ENCODE measurements around the gene SGSM1.

Gene SGSM1

DNA sequence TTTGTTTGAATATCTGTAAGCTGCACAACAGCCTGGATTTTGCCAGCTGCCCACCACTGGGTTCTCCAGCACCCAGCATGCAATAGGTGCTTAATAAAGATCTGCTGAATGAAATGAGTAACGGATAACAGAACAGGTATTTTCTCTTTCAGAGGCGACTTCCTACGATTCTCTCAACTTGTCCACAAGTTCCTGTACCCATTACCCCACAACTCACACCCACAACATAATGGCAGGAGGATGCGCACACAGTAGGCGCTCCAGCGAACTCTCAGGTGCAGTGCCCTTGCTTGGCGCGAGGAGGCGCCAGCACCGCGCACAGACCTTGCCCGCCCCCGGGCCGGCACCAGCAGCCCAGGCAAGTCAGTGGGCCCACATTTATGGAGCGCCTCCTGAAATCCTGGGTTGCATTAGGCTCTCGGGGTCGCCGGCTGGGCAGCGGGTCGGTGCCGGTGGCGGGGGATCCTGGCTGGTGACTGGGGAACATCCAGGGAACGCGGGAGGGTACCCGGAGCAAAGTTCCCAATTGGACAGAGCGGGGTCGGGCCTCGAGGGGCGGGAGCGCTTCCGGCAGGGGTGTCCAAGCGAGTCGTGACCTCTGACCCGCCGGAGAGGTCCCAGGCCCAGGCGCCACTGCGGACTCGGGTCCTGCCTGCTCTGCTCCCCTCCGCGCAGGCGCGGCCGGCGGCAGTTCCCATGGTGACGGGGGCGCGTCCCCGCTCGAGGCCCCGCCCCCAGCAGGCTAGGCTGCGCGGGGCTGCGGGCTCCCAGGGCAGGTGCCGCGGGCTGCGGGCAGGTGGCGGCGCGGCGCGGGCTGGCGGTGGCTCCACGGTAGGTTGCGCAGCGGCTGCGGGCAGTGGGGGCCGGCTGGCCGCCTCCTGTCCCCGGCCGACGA, 146.2 kb downstream of the SGSM1 start, which contains the start of gene KIAA1671:
KIAA1671 (plus strand) TSS at position 775 of the 895 bp plus-strand sequence. CDS start 75,284 bp downstream, outside the sequence.
- DNase-seq: peak; percentile 88
- peak; percentile 94 for ATAC-seq

DNA sequence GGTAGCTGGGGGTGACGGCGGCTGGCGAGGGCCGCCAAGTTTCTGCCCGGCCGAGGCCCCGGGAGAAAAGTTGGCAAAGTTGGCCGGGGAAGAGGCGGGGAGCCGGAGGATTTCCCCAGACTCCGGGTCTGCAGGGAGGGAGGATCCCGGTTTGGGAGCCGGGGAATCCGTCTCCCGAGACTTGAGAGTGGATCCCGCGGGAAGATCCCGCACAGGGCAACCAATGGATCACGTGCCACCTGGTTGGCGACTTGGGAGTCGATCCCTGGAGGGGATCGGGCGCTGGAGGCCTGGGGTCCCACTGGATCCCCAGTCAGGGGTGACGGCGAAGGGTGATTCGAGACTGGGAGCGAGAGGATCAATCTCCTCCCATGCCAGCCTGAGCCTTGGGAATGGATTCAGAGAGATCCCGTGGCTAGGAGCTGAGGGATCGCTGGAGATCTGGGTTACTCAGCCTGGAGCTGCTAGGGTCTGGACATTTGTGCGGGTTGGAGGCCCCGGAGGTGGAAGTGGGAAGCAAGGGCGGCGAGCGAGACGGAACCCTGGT, 146.9 kb downstream of the SGSM1 start:
- DNase-seq: no peak
- ATAC-seq: no peak

DNA sequence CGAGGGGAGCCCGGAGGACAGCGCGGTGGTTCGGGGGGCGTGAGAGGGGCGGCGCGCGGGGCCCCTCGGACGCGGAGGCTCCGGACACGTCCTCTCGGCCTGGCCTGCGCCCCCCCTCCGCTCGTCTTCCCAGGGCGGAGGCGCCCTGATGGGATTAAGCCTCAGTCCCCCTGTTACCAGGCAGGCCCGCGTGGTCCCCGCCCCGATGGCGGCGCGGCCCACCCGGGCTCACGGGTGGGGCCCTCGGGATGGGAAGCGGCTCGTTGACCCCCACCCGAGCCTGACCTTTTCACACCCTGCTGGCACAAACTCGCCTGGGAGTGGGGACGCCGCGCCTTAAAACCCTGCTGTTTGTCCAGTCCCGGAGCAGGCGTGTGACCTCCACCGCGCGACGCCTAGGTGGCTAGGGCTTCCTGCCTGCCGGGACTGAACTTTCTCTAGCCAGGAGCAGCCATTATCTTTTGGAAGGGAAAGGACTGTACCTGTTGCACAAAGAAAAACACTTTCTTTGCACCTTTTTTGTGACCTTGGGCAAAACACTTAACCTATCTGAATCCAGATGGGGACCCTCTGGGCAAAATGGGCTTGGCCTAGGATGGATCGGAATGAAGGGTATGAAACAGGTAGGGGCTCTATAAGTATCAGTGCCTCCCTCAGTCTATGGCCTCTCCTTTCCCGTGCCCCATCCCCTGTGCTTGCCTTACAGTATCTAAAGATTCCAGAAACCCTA, 147.5 kb downstream of the SGSM1 start:
- ATAC-seq: no peak
- peak; percentile 5 for DNase-seq

DNA sequence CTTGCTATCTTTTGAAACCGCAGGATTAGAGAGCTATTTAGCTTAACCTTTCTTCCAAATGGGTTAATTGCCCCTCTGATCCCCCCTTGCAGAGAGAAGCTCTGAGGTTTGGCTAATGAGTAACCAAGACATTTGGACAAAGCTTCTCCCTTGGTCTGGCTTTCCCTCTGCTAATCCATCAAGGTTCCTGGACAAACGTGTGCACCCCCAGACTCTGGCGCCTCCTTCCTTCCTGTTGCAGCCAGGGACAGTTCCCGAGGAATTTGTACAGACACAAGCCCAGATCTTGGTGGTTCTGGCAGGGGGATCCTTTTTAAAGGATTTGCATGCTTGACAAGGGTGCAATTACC, 148.1 kb downstream of the SGSM1 start:
- no peak for DNase-seq
- no peak for ATAC-seq

DNA sequence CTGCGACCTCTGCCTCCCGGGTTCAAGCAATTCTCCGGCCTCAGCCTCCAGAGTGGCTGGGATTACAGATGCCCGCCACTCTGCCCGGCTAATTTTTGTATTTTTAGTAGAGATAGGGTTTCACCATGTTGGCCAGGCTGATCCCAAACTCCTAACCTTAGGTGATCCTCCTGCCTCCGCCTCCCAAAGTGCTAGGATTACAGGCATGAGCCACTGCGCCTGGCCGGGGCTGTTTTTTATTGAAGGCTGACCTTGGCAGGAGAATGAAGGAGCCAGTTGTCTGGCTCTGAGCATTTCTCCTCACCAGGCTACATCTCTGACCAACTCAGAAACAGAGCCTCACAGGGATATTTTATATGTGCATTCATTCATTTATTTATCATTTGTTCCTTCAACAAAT, 148.8 kb downstream of the SGSM1 start:
- DNase-seq (no peak), ATAC-seq (no peak)

DNA sequence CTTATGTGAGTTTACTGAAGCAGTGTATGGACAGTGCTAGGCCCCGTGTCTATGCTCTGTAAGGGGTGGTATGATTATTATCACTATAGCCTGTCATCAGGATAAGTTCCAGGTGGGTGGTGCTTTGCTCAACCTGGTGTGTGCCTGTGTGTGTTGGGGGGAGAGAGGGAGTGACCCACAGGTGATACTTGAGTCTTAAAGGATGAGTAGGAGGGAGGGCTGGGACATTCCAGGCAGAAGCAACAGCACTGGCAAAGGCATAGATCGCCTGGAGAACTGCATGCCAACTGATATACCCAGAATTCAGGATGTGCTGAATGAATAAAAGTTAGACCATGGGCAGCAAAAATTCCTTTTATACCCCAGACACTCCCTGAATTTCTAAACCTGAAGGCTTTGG, 151.0 kb downstream of the SGSM1 start:
- DNase-seq (no peak), ATAC-seq (no peak)

DNA sequence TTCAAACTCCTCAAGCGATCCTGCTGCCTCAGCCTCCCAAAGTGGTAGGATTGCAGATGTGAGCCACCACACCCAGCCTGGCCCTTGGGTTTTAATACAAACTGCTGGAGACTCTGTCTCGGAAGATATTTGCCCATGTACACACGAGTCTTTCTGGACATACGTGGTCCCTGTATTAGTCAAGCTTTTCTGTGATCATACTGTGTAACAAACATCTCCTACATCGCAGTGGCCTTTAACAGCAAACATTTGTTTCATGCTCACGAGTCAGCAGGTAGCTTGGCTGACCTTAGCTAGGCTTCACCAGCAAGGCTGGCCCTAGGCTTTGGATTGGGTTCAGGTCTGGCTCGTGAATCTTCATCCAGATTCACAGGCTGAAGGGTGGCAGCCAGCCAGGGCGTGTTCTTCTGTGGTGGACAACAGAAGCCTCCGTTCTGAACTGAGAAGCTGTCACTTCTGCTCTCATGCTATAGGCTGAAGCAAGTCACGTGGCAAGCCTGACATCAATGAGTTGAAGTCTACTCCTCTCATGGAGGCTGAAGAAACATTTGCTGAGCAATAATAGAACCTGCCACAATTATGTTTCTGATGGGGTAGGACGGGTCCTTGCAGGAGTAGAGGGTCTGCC, 155.3 kb downstream of the SGSM1 start:
- ATAC-seq: no peak
- DNase-seq: no peak

DNA sequence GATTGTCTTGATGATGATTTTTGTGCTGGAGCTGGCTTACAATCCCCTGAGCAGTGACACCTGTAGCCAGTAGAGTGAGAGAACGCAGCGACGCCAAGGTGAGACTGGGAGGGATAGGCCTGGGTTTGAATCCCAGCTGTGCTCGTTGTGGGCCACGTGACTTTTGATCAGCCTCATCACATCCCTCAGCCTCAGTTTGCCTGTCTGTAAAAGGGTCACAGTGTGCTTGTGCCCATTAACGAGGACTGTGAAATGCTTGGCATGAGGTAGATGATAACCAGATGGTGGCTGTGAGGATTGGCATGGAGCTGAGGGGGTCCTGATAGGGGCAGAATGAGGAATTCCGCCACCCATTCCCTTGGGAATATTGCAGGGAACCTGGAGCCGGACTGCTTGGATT, 156.1 kb downstream of the SGSM1 start:
- DNase-seq (no peak), ATAC-seq (no peak)

DNA sequence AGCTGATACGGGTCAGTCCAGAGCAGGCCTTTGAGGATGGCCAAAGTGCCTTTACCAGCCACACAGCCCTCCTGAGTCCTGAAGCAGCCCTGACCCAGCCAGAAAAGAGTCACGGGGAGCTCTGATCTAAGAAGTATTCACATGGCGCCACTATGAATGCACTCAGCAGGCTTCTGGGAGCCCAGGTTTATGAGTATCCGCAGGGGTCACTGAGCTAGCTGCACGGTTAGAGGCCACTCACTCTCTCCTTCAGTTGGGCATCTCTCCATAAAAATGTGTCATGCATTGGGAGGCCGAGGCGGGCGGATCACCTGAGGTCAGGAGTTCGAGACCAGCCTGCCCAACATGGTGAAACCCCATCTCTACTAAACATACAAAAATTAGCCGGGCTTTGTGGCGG, 156.8 kb downstream of the SGSM1 start:
- DNase-seq: no peak
- no peak for ATAC-seq

DNA sequence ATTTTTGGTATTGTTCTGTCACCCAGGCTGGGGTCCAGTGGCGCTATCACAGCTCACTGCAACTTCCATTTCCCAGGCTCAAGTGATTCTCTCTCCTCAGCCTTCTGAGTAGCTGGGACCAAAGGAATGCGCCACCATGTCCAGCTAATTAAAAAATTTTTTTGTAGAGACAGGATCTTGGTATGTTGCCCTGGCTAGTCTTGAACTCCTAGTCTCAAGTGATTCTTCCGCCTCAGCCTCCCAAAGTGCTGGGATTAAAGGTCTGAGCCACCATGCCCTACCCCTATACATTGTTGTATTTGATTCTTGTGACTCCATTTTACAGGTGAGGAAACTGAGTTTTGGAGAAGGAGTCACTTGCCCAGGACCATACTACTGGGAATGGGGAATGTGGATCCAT, 158.4 kb downstream of the SGSM1 start:
- DNase-seq: no peak

DNA sequence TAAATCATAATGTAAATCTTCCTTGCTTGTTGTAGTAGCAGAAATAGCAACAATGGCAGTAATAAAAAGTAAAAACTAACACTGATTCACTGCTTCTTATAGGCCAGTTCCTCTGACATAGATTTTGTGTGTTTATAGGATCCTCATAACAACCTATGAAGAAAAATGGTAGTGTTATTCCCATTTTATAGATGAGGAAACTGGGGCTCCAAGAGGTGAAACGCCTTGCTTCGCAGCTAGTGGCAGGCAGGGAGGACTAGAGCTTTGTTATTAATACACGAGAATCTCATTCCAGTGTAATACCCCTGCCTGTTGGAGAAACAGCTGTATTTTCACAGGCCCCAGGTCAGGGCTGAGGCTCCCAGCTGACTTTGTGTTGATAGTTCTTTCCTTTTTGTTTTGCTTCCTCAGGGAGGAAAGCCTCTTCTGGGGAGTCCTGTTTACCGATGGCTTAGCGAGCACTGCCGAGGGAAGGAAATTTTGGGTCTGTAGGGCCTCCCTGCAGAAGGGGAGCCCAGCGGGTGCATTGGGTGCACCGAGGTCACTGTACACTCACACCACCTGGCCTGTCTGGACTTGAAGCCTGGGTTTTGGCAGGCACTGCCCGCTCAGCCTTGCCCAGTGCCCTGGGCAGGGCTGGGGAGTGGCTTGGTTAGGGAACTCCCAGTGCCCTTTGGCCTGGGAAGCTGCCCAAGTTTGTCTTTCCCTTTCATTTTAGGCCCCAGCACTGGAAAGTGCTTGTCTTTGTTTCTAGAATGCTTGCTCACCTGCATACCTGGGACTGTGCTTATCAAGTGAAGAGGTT, 160.0 kb downstream of the SGSM1 start:
- ATAC-seq (no peak), DNase-seq (no peak)

More for the DNA sequence above, 158.4 kb downstream of the SGSM1 start:
- no peak for ATAC-seq

DNA sequence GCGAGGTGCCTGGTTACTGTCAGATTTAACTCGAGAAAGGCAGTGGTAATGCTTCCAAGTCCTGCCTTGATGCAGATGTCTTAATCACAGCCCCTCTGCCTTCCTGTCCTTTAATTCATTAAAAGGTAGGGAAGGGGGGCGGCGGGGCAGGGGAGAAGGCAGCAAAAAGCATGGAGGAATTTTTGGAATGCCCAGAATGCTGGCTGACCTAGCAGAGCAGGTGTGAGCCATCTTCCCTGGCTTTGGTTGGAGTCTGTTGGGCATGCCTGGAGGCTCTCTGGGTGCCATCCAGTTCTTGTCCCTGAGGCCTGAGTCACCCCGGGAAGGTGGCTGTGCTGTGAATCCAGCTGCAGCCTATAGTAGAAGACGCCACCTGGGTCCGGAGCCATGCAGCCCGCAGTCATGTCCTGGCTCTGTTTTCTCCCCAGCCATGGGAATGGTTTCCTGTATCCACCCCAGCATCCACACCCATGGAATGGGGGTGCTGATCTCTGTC, 162.1 kb downstream of the SGSM1 start:
- ATAC-seq: no peak
- no peak for DNase-seq

DNA sequence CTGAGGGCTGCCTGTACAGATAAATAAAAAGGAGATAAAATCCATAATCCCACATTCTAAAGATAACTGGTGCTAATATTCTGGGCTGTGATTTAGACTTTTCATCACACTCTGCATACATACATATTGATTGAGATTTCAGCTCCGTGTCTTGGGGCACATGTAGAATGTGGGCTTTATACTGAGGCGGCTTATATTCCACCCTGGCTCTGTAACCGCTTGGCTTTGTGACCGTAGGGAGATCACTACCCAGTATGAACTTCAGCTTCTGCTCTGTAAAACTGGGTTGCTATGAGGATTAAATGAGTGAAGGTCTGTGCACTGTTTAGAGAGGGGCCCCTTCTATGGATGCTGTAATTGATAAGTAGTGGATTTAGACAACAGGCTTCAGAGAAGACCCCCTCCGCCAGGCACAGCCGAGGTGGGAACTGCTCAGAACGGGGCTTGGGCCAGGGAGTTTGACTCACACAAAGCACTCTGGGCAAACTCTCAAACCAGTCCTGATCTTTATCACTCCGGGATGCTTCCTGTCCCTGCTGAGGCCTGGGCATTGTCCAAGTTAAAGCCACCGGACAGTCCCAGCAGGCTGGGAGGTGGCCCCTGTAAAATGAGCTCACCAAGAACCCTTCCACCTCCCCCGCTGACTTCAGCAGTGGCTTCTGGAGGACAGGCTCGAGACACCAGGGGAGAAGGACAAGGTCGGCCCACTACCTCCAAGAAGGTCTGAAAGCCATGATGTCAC, 163.7 kb downstream of the SGSM1 start:
- no peak for ATAC-seq
- no peak for DNase-seq

DNA sequence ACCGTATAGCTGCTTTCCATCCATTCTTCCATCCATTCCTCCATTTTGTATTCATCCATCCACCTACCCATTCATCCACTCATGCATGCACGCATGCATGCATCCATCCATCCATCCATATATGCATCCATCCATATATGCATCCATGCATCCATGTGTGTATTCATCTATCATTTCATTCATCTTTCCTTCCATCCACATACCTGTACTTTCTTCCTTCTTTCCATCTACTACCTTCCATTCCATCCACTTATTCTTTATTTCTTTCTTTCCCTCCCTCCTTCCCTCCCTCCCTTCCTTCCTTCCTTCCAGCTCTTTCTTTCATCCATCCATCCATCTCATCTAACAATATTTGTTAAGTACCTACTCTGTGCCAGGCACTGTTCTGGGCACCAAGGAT, 166.4 kb downstream of the SGSM1 start:
- DNase-seq (no peak), ATAC-seq (no peak)

DNA sequence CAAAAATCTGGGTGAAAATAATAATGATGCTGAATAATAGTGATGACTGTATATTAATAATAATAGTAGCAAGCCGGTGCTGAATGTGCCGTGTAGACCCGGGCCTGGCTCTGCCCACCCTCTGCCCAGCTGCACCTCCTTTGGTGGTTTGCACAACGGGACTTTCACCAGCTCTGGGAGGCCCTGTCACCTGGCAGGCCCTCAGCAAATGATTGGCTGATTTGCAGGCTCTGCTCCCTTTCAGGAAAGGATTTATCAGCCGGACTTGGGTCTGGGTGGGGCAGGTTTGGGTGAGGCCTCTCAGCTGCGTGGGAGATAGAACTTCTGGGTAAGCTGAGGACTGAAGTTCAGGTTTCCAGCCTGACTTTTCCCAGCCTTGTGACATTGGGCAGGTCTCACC, 167.9 kb downstream of the SGSM1 start:
- ATAC-seq (no peak), DNase-seq (no peak)

DNA sequence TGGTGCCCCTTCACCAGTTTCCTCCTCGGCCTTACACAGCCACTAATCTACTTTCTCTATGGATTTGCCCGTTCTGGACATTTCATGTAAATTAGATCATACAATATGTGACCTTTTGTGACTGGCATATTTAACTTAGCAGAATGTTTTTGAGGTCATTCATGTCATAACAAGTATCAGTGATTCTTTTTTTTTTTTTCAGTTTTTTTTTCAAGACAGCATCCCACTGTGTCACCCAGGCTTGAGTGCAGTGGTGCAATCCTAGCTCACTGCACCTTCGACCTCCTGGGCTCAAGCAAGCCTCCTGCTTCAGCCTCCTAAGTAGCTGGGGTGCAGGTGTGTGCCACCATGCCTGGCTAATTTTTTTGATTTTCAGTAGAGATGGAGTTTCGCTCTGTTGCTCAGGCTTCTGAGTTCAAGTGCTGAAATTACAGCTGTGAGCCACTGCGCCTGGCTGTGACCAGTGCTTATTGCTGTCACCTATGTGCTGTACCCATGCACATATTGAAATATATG, 169.2 kb downstream of the SGSM1 start:
- DNase-seq: no peak
- no peak for ATAC-seq

DNA sequence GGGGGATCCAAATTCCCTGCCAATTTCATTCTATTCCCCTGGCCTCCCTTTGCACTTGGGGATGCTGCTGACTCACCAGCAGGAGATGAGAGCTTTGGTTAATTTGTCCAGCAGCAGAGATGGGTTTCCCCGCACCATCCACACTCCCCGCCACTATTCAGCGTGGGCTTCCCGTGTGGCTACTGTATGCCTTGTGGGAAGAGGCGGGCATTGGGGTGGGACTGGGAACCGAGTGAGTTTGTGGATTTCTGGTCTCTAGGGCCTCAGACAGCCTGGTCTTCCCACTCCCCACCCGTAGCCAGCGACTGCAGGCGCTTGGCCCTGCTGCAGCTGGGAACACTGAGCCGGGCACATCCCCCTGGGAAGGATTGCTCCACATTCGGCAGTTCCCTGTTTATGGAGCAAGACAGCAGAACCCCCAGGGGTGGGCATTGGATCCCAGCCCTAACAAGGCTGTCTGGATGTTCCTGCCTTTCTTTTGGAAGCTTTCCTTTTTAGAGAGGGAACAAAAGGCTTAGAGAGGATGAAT, 169.9 kb downstream of the SGSM1 start:
- ATAC-seq (no peak), DNase-seq (no peak)

DNA sequence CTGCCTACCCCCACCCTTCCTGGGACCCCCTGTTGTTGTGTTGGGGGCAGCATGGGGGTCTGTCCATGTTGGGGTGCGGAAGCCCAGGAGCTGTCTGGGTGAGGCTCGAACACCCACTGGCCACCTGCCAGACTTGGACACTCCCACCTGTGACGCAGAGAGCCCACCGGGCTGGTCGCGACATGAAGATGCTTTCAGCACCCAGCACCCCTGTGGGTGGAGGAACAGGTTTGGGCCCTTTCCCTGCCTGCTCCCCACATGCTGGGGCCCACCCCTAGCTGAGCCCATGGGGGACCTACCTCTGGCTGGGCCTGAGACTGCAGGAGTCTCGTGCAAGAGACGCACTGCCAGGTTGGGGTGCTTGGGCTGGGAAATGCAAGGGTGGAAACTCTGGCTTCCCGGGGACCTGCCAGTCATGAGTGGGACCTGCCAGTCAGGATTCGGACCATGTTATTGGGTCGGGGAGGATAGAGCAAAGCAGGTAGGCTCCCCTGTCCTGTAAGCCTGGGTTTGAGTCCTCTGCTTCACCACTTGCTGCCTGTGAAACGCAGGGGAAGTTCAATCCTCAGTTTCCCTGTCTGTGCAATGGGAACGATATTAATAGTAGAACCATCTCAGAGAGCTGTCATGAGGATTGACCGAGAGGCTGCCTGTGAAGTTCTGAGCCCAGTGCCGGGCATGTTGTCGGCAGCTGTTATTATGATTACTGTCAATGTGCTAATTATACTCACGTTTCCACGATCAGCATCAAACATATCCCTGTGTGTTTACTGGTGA, 170.6 kb downstream of the SGSM1 start:
- DNase-seq (no peak), ATAC-seq (no peak)
